Activated CD8-positive, alpha-beta T cell treated with anti-CD3 and anti-CD28 coated beads for 36 hours (primary cell): Measurements from ENCODE around the gene SMURF1. TPM values are rescaled to one million over a fixed set of nuclear protein-coding genes. Genes with fewer than 3 reads are reported as not detected.

Experiments used
- ATAC-seq: fragments of 200-7000 bp; cut with Tn5 transposase; one replicate; pipeline ENCODE4 v1.10.0; 2021; ENCODE audit warnings: mild to moderate bottlenecking, moderate library complexity
- CTCF ChIA-PET: fragments of 350-600 bp; sonication (Branson Sonifier 250); formaldehyde crosslinking; loops from one replicate; lab custom pipeline; 2021; ENCODE audit warnings: antibody characterized with exemption; lab: Charles Lee
- POLR2A ChIA-PET: fragments of 350-600 bp; sonication (Branson Sonifier 250); formaldehyde crosslinking; loops from one replicate; lab custom pipeline; 2021; ENCODE audit warnings: antibody characterized with exemption; lab: Charles Lee
- DNase-seq: peaks from one replicate; pipeline ENCODE4 v3.0.0-alpha.2; 2020
- H3K27ac Mint-ChIP-seq: one replicate; pipeline ENCODE4 v1.8.0; 2021; ENCODE audit warnings: mild to moderate bottlenecking, mixed read lengths
- H3K27me3 Mint-ChIP-seq: one replicate; pipeline ENCODE4 v1.8.0; 2021; ENCODE audit warnings: mixed read lengths
- H3K36me3 Mint-ChIP-seq: one replicate; pipeline ENCODE4 v1.8.0; 2021; ENCODE audit warnings: low read depth, mixed read lengths
- H3K4me1 Mint-ChIP-seq: one replicate; pipeline ENCODE4 v1.8.0; 2021; ENCODE audit warnings: low read depth, mixed read lengths
- H3K4me3 Mint-ChIP-seq: one replicate; pipeline ENCODE4 v1.8.0; 2021; ENCODE audit warnings: mild to moderate bottlenecking, moderate library complexity, mixed read lengths
- H3K9me3 Mint-ChIP-seq: one replicate; pipeline ENCODE4 v1.8.0; 2021; ENCODE audit warnings: mixed read lengths
- CTCF ChIP-seq: fragments of 200-600 bp; IDR thresholded peaks from one replicate; pipeline ENCODE4 v1.8.0; 2022; ENCODE audit warnings: antibody characterized with exemption, mild to moderate bottlenecking
- intact Hi-C: fragments of 100-400 bp; cut with micrococcal nuclease; formaldehyde crosslinking; loops from one replicate; pipeline ENCODE4 v1.10.0; 2022
- total RNA-seq, 2 experiments: library from RNA; stranded (reverse); gene quantifications; one replicate each; pipeline ENCODE4 v1.2.3, GENCODE V29; 2021

SMURF1 gene
- total RNA-seq, 2 experiments from 2014 or later = 8.3 to 9.4 TPM

GRCh38 chr7:99012722-99013121 lies 131.2 kb downstream of the SMURF1 start:
- ChIA-PET CTCF (interaction anchor here (0.9 kb wide), 1 partner anchor 17 kb away, joined by 3 read pairs; no protein-coding TSS in a partner anchor), POLR2A (interaction anchor here (1.1 kb wide), 1 partner anchor 8 kb away, joined by 3 read pairs; no protein-coding TSS in a partner anchor)
- Mint-ChIP-seq H3K27me3 (no peaks in the 10 kb centered on the region), H3K27ac (no peak overlapping the region), H3K4me1 (peaks cover 8% of the 10 kb centered on the region), H3K4me3 (no peak overlapping the region), H3K36me3 (peaks cover 67% of the 10 kb centered on the region), H3K9me3 (no peaks in the 10 kb centered on the region)
- DNase-seq (no peak), ATAC-seq (no peak)
- intact Hi-C loops = no loop called here
- no peak for TF ChIP-seq CTCF

GRCh38 chr7:99011706-99012404 lies 132.1 kb downstream of the SMURF1 start:
- ATAC-seq (no peak), DNase-seq (no peak)
- TF ChIP-seq CTCF = no peak
- intact Hi-C loops = no loop called here
- Mint-ChIP-seq H3K27me3 (no peaks in the 10 kb centered on the region), H3K27ac (no peak overlapping the region), H3K4me1 (peaks cover 8% of the 10 kb centered on the region), H3K36me3 (peaks cover 68% of the 10 kb centered on the region), H3K9me3 (no peaks in the 10 kb centered on the region), H3K4me3 (no peak overlapping the region)
- ChIA-PET CTCF (no interaction called here), POLR2A (interaction anchor here (1.1 kb wide), 1 partner anchor 8 kb away, joined by 3 read pairs; no protein-coding TSS in a partner anchor)

GRCh38 chr7:99011341-99011705 lies 132.6 kb downstream of the SMURF1 start:
- no peak for TF ChIP-seq CTCF
- ATAC-seq (no peak), DNase-seq (no peak)
- Mint-ChIP-seq H3K4me3 (no peak overlapping the region), H3K4me1 (peaks cover 4% of the 10 kb centered on the region), H3K9me3 (no peaks in the 10 kb centered on the region), H3K27ac (no peak overlapping the region), H3K27me3 (no peaks in the 10 kb centered on the region), H3K36me3 (peaks cover 68% of the 10 kb centered on the region)
- CTCF ChIA-PET = no interaction called here
- intact Hi-C loops = no loop called here
- POLR2A ChIA-PET = no interaction called here

GRCh38 chr7:99010281-99010680 lies 133.6 kb downstream of the SMURF1 start:
- ChIA-PET CTCF (no interaction called here), POLR2A (no interaction called here)
- Mint-ChIP-seq H3K27me3 (no peaks in the 10 kb centered on the region), H3K4me3 (no peak overlapping the region), H3K9me3 (no peaks in the 10 kb centered on the region), H3K27ac (no peak overlapping the region), H3K4me1 (peaks cover 2% of the 10 kb centered on the region), H3K36me3 (peaks cover 67% of the 10 kb centered on the region)
- DNase-seq = no peak
- ATAC-seq = no peak
- intact Hi-C loops = no loop called here
- no peak for TF ChIP-seq CTCF

- DNase-seq (no peak), ATAC-seq (no peak)
- no peak for TF ChIP-seq CTCF
- CTCF ChIA-PET = no interaction called here
- no peak overlapping the region for H3K4me3 Mint-ChIP-seq
- intact Hi-C loops = no loop called here
- peaks cover 60% of the 10 kb centered on the region for H3K36me3 Mint-ChIP-seq
- no peak overlapping the region for H3K27ac Mint-ChIP-seq
- H3K4me1 Mint-ChIP-seq = no peaks in the 10 kb centered on the region
- H3K9me3 Mint-ChIP-seq = no peaks in the 10 kb centered on the region
- no peaks in the 10 kb centered on the region for H3K27me3 Mint-ChIP-seq
- POLR2A ChIA-PET = interaction anchor here (0.6 kb wide), 1 partner anchor 20 kb away, joined by 3 read pairs; no protein-coding TSS in a partner anchor
Observed at GRCh38 chr7:99008921-99009530, 134.9 kb downstream of the SMURF1 start.
